Sciatic nerve (tissue), 2 donors: Measurements from ENCODE around the gene CGB8. TPM values are rescaled to one million over a fixed set of nuclear protein-coding genes. Genes with fewer than 3 reads are reported as not detected.
"Not testable (repeated sequence)": the region's sequence is repeated elsewhere in the genome, so short reads cannot be mapped to it uniquely, and the experiment has no call there.

ENCODE experiments used
- ATAC-seq: fragments of 200-7000 bp; cut with Tn5 transposase; one replicate; pipeline ENCODE4 v1.9.1; 2020; ENCODE audit warnings: mild to moderate bottlenecking, moderate library complexity
- DNase-seq: peaks from one replicate; pipeline ENCODE4 v3.0.0-alpha.2; 2020; ENCODE audit warnings: low spot score
- intact Hi-C: fragments of 100-400 bp; cut with DNase I; formaldehyde crosslinking; loops from one replicate; pipeline ENCODE4 v1.14.2; 2022
- total RNA-seq: library from RNA; stranded (reverse); fragmentation: NEBNext Ultra II Directional; extraction: Animal tissue kit (Norgen Biotek cat#: 25700); gene quantifications from one replicate; pipeline ENCODE4 v1.2.1, GENCODE V29; 2021
- donor health status: DM: no; HTN: no; CAD: no.
- donor health status: DM: no; HTN: no; CAD: no.

Gene CGB8
- not detected for total RNA-seq

DNA sequence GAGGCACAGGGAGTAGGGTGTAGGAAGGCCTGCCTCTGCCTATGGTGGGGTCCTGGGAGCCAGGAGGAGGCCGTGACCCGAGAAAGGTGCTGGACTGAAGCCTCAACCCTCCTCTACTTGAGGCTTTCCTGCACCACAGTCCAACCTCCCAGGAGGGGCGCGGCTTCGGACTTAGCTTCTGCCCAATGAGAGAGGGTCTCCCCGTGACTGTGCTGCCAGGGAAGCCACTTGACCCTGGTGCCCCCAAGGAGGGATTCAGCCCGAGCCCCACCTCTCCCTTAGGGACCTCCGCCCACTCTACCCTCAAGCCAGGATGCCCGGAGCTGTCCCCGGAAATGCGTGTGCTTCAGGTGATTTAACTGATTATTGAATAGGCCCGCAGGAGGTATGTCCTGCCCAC lies at the start of gene CGB8:
Gene CGB8, minus strand, starts transcription at position 101 of the 400 bp plus-strand sequence. CDS start 372 bp downstream, outside the sequence.
- DNase-seq, intact Hi-C loops, ATAC-seq: not testable (repeated sequence)

- ATAC-seq = peak; percentile 77
- intact Hi-C loops = no loop called here
- DNase-seq = peak; percentile 76
These were observed 48.8 kb upstream of the CGB8 start for GRCh38 chr19:49097453-49098288.

GRCh38 chr19:49094505-49095482 lies 45.9 kb upstream of the CGB8 start:
- ATAC-seq = no peak
- intact Hi-C loops = no loop called here
- no peak for DNase-seq

DNA sequence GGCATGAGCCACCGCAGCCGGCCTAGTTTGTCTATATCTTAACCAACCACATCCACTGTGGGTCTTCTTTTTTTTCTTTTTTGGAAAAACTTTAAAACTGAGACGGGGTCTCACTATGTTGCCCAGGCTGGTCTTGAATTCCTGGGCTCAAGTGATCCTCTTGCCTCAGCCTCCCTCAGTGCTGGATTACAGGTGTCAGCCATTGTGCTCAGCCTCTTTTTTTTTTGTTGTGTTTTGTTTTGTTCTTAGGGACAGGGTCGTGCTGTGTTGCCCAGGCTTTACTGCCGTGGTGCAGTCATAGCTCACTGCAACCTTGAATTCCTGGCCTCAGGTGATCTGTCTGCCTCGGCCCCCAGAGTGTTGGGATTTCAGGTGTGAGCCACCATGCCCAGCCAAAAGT lies 43.8 kb upstream of the CGB8 start:
- intact Hi-C loops = no loop called here
- DNase-seq (no peak), ATAC-seq (no peak)

- intact Hi-C loops = no loop called here
- DNase-seq (no peak), ATAC-seq (no peak)
These were observed 42.6 kb upstream of the CGB8 start for GRCh38 chr19:49091391-49092038.

- intact Hi-C loops = loop anchor here (10.0 kb wide), 1 partner anchor 59 kb away; no protein-coding TSS in a partner anchor
- DNase-seq (no peak), ATAC-seq (no peak)
These were observed 37.4 kb upstream of the CGB8 start for GRCh38 chr19:49086296-49086695.

DNA sequence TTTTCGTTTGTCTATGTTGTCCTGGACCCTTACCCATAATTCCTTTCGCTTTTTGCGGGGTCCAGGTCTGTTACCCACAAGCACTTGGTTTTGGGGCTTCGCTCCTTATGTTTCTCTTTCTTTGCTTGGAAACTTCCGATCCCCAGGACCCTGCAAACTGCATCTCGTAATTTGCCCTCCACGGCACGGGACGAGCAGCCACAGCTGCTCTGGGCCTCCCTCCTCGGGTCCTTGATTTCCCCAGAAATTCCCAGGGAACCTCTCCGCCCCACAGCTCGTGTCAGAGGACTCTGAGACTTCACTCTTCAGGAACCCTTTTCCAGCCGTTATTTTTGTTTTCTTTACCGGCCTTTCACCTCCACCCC lies 36.9 kb upstream of the CGB8 start:
- intact Hi-C loops = loop anchor here (10.0 kb wide), 1 partner anchor 59 kb away; no protein-coding TSS in a partner anchor
- ATAC-seq (no peak), DNase-seq (no peak)

DNA sequence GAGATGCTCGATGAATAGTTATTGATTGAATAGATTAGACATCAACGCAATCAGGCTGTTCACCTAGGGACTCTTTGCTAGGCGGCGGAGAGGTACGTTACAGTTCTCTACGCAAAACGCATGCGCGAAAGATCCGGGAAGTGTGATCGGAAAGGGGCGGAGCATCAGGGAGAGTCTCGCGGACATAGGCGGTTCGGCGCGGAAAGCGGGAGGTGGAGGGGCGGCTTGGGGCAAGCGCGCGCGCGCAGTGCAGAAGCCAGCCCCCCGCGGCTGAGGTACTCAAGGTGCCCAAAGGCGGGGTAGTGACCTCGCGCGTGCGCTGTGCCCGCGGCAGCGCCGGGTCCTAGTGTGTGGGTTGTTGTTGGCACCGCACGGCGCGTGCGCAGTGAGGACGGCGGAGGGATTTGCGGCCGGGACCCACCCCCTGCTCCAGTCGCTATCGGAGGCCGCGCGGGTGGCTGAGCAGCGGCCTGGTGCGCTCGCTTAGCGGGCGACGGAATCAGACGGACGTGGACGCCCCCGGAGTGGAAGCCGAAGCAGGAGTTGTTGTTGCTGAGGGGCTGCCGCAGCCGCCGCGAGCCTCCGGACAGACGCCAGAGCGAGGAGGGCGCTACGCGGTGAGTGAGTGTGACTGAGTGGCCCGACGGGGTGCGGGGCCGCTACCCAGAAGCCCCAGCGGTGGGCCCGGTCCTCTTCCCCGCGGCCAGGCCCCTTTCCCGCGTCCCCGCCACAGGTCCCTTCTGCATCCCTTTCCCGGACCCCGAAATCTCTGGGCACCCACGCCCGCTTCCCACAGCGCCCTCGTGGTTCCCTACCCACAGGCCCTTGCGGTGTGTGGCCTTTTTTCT lies 36.3 kb upstream of the CGB8 start, which contains the start of gene SNRNP70:
Gene SNRNP70, plus strand, starts transcription at position 432 of the 848 bp plus-strand sequence. CDS start 964 bp downstream, outside the sequence.
- peak; percentile 99 for DNase-seq
- intact Hi-C loops = loop anchor here (10.0 kb wide), 1 partner anchor 60 kb away; no protein-coding TSS in a partner anchor
- ATAC-seq = peak; percentile 100

DNA sequence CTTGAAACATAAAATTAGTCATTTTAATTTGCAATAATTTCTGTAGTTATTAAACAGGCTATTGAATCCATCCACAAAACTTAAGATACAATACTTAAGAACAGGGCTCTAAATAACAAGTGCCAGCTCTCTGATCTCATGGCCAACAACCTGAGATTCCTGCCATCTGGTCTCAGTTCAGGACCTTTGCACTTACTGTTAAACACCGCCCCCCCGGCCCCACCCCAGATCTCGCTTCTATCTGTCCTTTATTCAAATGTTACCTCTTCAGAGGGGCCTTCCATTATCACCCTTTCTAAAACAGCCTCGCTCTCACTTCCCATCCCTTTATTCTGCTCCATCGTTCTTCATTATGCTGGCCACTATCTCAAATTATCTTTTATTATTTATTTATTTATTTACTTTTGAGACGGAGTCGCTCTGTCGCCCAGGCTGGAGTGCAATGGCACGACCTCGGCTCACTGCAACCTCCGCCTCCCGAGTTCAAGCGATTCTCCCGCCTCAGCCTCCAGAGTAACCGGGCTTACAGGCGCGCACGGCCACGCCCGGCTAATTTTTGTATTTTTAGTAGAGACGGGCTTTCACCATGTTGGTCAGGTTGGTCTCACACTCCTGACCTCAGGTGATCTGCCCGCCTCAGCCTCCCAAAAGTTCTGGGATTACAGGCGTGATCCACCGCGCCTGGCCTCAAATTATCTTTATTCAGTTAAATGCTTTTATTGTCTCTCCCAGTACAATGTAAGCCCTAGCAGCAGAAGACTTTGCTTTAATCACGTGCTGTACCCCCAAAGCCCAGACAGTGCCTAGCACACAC lies 35.5 kb upstream of the CGB8 start:
- intact Hi-C loops = loop anchor here (10.0 kb wide), 1 partner anchor 60 kb away; no protein-coding TSS in a partner anchor
- DNase-seq = no peak
- no peak for ATAC-seq

DNA sequence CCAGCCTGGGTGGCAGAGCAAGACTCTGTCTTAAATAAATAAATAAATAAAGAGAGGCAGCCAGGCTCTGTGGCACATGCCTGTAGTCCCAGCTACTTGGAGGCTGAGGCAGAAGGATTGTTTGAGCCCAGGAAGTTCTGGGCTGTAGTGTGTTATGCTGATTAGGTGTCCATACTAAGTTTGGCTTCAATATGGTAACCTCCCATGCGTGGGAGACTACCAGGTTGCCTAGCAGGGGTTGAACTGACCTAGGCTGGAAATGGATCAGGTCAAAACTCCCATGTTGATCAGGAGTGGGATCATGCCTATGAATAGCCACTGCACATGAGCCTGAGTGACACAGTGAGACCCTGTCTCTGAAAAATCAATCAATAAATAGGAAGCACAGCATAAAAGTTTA lies 32.4 kb upstream of the CGB8 start:
- DNase-seq (no peak), ATAC-seq (no peak)
- intact Hi-C loops = loop anchor here (10.0 kb wide), 1 partner anchor 64 kb away; no protein-coding TSS in a partner anchor

- ATAC-seq (no peak), DNase-seq (no peak)
- intact Hi-C loops = loop anchor here (10.0 kb wide), 1 partner anchor 64 kb away; no protein-coding TSS in a partner anchor
These were observed 31.5 kb upstream of the CGB8 start for GRCh38 chr19:49080392-49080791.

- intact Hi-C loops, ATAC-seq: not testable (repeated sequence)
- peak; percentile 81 for DNase-seq
These were observed 26.0 kb upstream of the CGB8 start for GRCh38 chr19:49074869-49075268.

- intact Hi-C loops = no loop called here
- no peak for DNase-seq
- ATAC-seq = peak; percentile 26
These were observed 24.8 kb upstream of the CGB8 start for GRCh38 chr19:49073514-49074378.

- DNase-seq (no peak), ATAC-seq (no peak)
- intact Hi-C loops = no loop called here
These were observed 23.1 kb upstream of the CGB8 start for GRCh38 chr19:49071860-49072547.

DNA sequence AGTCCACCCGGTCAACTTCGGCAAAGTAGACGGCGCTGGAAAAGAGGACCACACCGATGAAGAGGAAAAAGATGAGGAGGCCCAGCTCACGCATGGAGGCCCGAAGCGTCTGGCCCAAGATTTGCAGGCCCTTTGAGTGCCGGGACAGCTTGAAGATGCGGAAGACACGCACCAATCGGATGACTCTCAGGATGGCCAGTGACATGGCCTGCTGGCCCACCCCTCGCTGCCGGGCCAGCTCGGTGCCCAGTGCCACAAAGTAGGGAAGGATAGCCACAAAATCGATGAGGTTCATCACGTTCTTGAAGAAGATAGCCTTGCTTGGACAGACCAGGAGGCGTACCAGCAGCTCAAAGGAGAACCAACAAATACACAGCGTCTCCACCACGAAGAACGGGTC lies 21.5 kb upstream of the CGB8 start:
- intact Hi-C loops = no loop called here
- DNase-seq (no peak), ATAC-seq (no peak)

- no peak for ATAC-seq
- intact Hi-C loops = no loop called here
- DNase-seq = no peak
These were observed 20.1 kb upstream of the CGB8 start for GRCh38 chr19:49069026-49069425.
